NCI-H524 treated with DMSO at 0.1 percent for 48 hours (cell line): ENCODE data around the gene SVIL.
"Not testable (repeated sequence)": the region's sequence is repeated elsewhere in the genome, so short reads cannot be mapped to it uniquely, and the experiment has no call there.

ENCODE experiments used
- DNase-seq: peaks from one replicate; lab custom pipeline; 2025; lab: John Stamatoyannopoulos, UW

SVIL gene

GRCh38 chr10:29540016-29540415 lies 94.8 kb downstream of the SVIL start:
- no peak for DNase-seq

- no peak for DNase-seq
Measured at GRCh38 chr10:29539412-29539811, 95.4 kb downstream of the SVIL start.

- DNase-seq, result no peak
Measured at GRCh38 chr10:29537799-29538198, 97.0 kb downstream of the SVIL start.

GRCh38 chr10:29536691-29537090 lies 98.1 kb downstream of the SVIL start:
- DNase-seq, result not testable (repeated sequence)

GRCh38 chr10:29535778-29536453 lies 98.9 kb downstream of the SVIL start:
- DNase-seq, result no peak

DNA sequence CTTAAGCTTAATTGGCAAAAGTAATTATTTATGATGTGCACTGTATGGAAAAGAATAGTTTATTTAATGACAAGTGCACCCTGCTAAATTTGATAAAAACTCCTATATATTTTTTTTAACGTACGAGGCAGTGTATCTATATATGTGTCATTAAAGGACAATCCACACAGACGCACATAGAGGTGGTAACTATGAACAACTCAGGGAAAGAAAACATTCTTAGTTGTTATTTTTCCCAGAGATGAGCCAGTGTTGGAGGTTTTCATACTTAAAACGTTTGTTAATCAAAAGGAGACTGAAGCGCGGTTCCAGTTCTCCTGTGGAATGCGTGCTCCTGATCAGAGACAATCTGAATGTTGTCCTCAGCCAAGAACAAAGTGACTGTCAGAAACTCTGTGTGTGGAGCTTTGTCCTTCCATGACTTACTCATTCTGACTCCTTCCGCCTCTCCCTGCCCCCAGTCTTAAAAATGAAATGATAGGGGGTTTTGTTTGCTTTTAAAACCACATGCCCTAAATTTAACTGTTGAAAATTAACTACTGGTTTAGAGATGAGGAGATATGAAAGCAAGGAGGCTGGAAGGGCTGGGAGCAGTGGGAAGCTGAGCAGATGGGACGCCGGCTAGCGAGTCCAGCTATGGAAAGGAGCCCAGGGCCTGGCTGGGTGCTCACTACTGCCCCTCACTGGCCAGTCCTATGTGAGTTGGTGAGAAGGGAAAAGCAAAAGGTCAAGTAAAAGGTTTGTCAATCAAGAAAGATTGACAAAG lies 99.6 kb downstream of the SVIL start:
- no peak for DNase-seq

GRCh38 chr10:29534590-29534989 lies 100.2 kb downstream of the SVIL start:
- no peak for DNase-seq

DNA sequence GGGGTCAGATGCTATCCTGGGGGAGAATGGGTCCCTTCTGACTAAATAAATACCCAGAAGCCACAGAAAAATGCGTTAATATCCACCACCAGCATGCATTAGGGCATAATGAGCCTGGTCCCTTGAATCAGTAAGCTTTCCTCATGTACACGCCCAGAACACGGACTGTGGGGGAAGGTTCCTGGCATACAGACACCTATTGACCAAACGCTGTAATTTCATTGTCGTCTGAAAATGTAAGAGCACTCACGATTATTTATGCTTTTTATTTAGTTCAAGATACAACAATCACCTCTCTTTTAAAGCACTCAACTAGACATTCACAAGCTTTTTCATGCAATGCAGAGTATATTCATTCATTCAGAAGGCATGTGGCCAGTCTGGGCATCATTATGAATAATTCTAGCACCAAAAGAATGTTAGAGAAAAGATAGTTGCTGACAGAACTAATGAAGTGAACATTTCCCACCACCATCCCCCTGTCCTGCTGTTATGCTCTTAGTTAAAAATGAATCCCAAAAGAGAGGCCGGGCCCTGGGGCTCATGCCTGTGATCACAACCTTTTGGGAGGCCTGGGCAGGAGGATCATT lies 101.0 kb downstream of the SVIL start:
- DNase-seq, result no peak

DNA sequence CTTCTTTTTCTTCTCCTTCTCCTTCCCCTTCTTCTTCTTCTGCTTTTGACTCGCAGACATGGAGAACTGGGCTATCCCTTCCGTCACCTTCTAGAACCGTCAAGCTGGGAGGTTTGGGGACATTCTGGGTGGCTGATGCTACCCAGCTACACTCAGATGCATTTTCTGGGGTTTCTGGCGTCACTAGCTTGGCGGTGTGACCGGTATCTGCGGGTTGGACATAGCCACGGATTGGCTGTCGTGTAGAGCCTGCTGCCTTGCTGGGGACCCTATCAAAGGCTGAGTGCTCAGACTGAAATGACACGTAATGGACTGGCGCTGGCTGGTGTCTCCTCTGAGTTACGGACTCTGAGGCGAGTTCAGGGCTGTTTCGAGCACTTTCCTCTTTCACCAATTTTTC lies 101.7 kb downstream of the SVIL start:
- no peak for DNase-seq

GRCh38 chr10:29532256-29532878 lies 102.4 kb downstream of the SVIL start:
- DNase-seq, result no peak

DNA sequence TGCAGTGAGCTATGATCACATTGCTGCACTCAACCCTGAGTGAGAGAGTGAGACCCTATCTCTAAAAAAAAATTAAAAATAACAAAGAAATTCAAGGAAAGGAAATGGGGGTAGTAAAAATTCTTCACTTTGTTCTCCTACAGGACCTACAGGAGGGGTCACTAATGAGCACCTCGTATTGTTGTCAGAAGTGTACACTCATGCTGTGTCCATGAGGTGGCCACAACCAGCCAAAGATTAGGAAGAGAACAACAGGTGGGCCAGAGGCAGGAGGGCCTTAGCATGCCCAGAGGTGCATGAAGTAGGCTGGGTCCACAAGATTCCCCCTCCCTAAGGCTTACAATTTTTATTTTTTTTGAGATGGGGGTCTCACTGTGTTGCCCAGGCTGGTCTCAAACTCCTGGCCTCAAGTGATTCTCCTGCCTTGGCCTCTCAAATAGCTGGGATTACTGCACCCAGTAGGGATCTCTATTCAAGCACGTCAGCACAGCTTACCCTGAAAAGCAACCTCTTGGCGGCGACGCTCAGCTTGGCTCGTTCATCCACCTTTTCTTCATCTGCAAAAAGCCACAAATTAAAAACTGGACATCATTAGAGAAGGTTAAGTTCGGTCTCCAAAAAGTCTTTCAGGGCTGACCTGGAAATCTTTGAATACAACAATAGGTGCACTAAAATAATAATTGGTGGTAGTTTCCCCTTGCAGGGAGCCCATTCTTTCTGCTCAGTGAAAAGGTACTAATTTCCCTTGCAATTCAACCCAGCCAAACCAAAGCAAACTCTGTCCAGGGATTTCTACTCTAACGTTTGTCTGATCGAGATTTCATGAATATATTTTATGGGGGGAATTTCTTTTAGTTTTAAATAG lies 104.4 kb downstream of the SVIL start:
- DNase-seq, result no peak

GRCh38 chr10:29529146-29529545 lies 105.6 kb downstream of the SVIL start:
- DNase-seq, result no peak

DNA sequence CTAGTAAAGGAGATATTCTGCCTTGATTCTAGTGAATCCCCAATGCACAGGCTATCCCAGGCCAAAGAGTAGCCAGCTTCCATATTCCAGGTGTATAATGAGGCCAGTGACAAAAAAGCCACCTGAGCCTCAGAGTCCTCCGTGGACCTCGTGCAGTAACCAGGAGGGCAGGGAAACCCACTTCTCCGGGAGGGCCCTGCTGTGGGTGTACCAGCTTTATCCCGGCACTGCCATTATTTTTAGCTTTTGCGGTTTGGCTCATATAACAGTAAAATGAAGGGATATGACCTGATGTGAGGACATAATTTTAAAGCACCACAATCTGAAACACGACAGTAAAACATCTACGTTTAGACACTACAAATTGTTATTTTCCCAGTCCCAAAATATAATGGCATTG lies 109.0 kb downstream of the SVIL start:
- DNase-seq, result no peak

GRCh38 chr10:29524720-29525119 lies 110.1 kb downstream of the SVIL start:
- no peak for DNase-seq

DNA sequence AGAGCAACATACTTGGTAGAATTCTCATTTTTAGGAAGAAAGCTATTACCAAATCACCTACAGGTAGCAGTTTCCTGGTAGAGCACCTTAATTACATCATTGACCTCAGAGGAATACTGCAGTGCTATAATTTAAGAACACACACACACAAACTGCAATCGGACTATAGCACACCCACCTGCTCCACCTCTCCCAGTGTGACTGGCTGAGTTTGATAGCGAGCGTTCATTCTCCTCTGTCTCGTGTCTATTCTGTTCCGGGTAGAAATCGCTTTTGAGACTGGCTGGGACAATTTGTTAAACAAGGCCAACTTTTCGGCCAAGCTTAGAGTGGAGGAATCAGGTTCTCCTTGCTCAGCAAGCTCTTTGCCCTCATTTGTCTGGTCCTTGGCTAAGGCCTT lies 110.5 kb downstream of the SVIL start:
- DNase-seq, result no peak

DNA sequence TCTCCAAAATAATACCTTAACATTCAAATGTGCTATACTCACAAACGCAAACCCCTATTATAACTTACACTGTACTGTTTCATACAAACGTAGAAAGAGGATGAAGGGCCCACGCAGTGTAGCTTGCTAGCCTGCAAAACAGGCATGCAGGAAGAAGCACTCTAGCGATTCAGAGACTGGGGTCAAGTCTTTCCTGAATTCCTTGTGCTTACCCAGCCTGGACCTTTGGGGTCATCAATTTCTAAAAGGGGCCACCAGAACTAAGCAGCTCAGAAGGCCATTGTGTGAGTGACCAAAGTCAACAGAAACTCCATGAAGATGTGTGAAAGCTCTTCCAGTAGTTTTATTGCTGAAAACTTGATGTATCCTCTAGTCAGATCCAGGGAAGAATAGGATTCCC lies 111.9 kb downstream of the SVIL start:
- DNase-seq, result no peak

- no peak for DNase-seq
Measured at GRCh38 chr10:29522061-29522855, 112.5 kb downstream of the SVIL start.

DNA sequence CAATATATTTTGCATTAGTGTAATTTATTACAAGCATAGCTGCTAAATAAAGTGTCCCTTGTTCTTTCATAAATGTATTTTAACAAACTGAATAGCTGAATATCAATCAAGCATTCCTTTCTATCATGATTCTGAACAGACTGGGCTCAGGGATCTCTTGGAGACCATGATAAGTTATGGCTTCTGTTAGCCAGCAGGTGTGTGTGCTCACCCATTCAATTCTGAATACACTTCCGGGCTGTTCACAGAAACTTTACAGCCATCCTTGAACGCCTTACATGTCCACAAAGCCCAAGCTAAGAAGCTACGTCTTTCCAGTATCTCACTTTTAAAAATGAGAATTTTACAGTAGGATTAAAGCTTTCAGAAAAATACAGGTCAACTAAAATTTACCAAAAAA lies 115.1 kb downstream of the SVIL start:
- no peak for DNase-seq

DNA sequence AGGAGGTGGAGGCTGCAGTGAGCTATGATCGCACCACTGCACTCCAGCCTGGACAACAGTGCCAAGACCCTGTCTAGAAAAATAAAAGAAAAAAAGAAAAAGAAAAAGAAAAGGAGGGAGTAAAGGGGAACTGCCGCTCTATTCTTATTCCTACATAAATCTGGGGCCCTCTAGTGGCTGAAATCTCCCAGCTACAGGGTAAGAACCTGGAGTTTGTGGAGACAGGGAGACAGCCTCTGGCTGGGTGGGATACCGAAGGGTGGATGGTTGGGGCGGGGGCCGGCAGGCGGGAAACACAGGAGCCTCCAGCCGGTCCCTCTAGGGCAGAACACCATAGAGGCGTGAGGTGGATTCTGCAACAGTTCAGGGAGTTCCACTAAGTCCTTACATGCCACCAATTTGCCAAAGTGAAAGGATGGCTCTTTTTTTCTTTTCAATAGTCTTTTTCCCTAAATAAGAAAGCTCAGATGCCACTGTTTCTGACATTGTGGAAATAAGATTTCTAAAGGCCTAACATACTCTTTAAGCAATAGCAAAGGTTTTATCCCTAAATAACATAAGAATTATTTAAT lies 117.3 kb downstream of the SVIL start:
- no peak for DNase-seq

- not testable (repeated sequence) for DNase-seq
Measured at GRCh38 chr10:29516309-29516932, 118.3 kb downstream of the SVIL start.
